Esophagus muscularis mucosa (tissue), 4 donors: ENCODE data around the gene STARD13. TPM values are rescaled to one million over a fixed set of nuclear protein-coding genes. Genes with fewer than 3 reads are reported as not detected.

Experiments used
- DNase-seq: peaks from one replicate; pipeline ENCODE4 v3.0.0-alpha.2; 2017; ENCODE audit errors: extremely low spot score
- H3K27ac ChIP-seq, 4 donors: fragments of 200-600 bp; sonication (generic); replicated peaks in 1 of 4; 1 replicate in 3 of 4; 2 replicates in 1 of 4; pipeline ENCODE4 v1.5.1; 2016 to 2019; ENCODE audit warnings: mild to moderate bottlenecking in 1 of 4
- H3K27me3 ChIP-seq, 4 donors: fragments of 200-600 bp; sonication (generic); one replicate each; pipeline versions ENCODE4 v1.5.1 to v1.6.0; 2016 to 2019
- H3K36me3 ChIP-seq, 4 donors: fragments of 200-600 bp; sonication (generic); one replicate each; pipeline ENCODE4 v1.5.1; 2016 to 2019
- H3K4me1 ChIP-seq, 4 donors: fragments of 200-600 bp; sonication (generic); one replicate each; pipeline ENCODE4 v1.5.1; 2016 to 2019
- H3K4me3 ChIP-seq, 4 donors: fragments of 200-600 bp; sonication (generic); 1 replicate in 2 of 4; 2 replicates in 2 of 4; pipeline ENCODE4 v1.5.1; 2016 to 2019; ENCODE audit warnings: mild to moderate bottlenecking in 4 of 4, moderate library complexity in 1 of 4
- H3K9me3 ChIP-seq, 4 donors: fragments of 200-600 bp; sonication (generic); 1 replicate in 3 of 4; 2 replicates in 1 of 4; pipeline ENCODE4 v1.5.1; 2016 to 2019
- EP300 ChIP-seq: sonication (generic); formaldehyde crosslinking; IDR thresholded peaks from one replicate; pipeline ENCODE4 v1.6.1; 2017; ENCODE audit warnings: antibody characterized with exemption
- POLR2A ChIP-seq: fragments of 450-650 bp; IDR thresholded peaks from one replicate; pipeline ENCODE4 v1.6.1; 2017; ENCODE audit warnings: antibody characterized with exemption, moderate library complexity, mild to moderate bottlenecking, low read depth
- POLR2AphosphoS5 ChIP-seq, 2 donors: sonication (generic); formaldehyde crosslinking; IDR thresholded peaks; one replicate each; pipeline ENCODE4 v1.6.1; 2017; ENCODE audit warnings: antibody characterized with exemption in 2 of 2
- WGBS: methylation state at CpG from one replicate; pipeline ENCODE4 v1.1.5; 2018; 5-methylcytosine and 5-hydroxymethylcytosine counted together
- intact Hi-C: fragments of 100-400 bp; cut with DNase I; formaldehyde crosslinking; loops from one replicate; pipeline ENCODE4 v1.15.1; 2023
- total RNA-seq, 4 donors: library from RNA; depleted of rRNA; stranded (reverse); fragments of >200 nt; gene quantifications; one replicate each; pipeline versions ENCODE4 v1.1.0 to v1.2.1, GENCODE V29; 2016
- TF ChIP-seq, protein P1 (sequence below), 3 experiments: fragments of 200-600 bp in 2 of 3; fragments of 450-650 bp in 1 of 3; sonication (generic) in 2 of 3; IDR thresholded peaks; one replicate each; pipeline ENCODE4 v1.5.1; 2017 to 2019; ENCODE audit warnings: antibody characterized with exemption in 3 of 3, mild to moderate bottlenecking in 2 of 3, moderate library complexity in 1 of 3

STARD13 gene
- total RNA-seq, 4 donors from 2014 or later = 44.9 to 59.2 (median 56.2) TPM

GRCh38 chr13:33116321-33117010 lies 169.1 kb downstream of the STARD13 start:
- Histone ChIP-seq H3K36me3 (peaks cover 5 to 97% (median 59%) of the 10 kb centered on the region in 4 donors), H3K27me3 (no peaks in the 10 kb centered on the region), H3K9me3 (no peaks in the 10 kb centered on the region), H3K4me3 (no peak overlapping the region), H3K4me1 (peaks cover 13 to 71% (median 63%) of the 10 kb centered on the region in 4 donors), H3K27ac (peak overlapping the region in 3 of 4 donors; percentile 21 to 73 (median 71))
- WGBS = 90% methylated on average over 2 of the region's 2 CpGs
- no peak for TF ChIP-seq POLR2A
- TF ChIP-seq, protein P1, sequence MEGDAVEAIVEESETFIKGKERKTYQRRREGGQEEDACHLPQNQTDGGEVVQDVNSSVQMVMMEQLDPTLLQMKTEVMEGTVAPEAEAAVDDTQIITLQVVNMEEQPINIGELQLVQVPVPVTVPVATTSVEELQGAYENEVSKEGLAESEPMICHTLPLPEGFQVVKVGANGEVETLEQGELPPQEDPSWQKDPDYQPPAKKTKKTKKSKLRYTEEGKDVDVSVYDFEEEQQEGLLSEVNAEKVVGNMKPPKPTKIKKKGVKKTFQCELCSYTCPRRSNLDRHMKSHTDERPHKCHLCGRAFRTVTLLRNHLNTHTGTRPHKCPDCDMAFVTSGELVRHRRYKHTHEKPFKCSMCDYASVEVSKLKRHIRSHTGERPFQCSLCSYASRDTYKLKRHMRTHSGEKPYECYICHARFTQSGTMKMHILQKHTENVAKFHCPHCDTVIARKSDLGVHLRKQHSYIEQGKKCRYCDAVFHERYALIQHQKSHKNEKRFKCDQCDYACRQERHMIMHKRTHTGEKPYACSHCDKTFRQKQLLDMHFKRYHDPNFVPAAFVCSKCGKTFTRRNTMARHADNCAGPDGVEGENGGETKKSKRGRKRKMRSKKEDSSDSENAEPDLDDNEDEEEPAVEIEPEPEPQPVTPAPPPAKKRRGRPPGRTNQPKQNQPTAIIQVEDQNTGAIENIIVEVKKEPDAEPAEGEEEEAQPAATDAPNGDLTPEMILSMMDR (IDR thresholded peaks at IDR 0.05) = no peak
- TF ChIP-seq POLR2AphosphoS5 (IDR thresholded peaks at IDR 0.05) = no peak
- TF ChIP-seq EP300 = no peak
- DNase-seq = no peak
- intact Hi-C loops = no loop called here

DNA sequence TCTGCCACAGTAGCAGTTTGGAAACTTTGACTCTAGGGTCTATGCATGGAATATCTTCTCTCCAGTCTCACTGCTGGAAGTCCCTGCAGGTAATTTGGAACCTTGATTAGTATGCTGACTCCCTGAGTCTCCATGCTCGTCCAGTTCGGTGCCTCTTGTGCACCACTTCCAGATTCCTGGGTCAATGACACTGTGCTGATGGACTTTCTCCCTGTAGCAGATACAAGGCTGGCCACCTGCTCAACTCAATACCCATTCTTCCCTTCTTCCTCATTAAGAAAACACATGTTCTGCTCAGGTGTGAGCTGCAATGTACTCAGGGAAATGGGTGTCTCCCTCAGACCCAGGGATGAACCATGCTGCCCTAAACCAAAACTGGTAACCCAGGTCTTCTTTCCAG lies 170.3 kb downstream of the STARD13 start:
- no peak for DNase-seq
- H3K36me3 ChIP-seq = peaks cover 5 to 98% (median 60%) of the 10 kb centered on the region in 4 donors
- no peak for TF ChIP-seq EP300
- no peak for TF ChIP-seq POLR2A
- TF ChIP-seq, protein P1 (IDR thresholded peaks at IDR 0.05) = no peak
- no peak for TF ChIP-seq POLR2AphosphoS5 (IDR thresholded peaks at IDR 0.05)
- no peak overlapping the region for H3K4me3 ChIP-seq
- H3K9me3 ChIP-seq = no peaks in the 10 kb centered on the region
- 96% methylated on average over 2 of the region's 2 CpGs for WGBS
- peaks cover 25 to 73% (median 67%) of the 10 kb centered on the region in 4 donors for H3K4me1 ChIP-seq
- intact Hi-C loops = no loop called here
- peak overlapping the region; percentile 37 to 76 (median 72) for H3K27ac ChIP-seq
- no peaks in the 10 kb centered on the region for H3K27me3 ChIP-seq

DNA sequence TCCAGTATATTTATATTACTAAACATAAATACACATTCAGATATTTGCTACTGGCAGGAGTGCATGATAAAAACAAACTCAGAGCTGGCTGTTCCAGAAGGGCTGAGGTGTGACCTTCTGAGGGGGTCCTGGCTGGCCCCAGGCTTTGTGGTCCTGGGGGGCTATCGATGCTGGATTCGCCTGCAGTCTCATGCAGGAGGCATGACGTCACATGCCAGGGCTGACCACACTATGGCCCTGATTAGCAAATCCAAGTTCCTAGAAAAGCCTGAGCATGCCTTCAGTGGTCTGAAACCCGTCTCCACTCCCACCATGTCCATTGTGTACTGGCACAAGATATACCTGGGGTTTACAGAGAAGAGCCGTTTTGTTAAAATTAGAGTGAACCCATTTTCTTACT lies 171.4 kb downstream of the STARD13 start:
- peaks cover 5 to 98% (median 59%) of the 10 kb centered on the region in 4 donors for H3K36me3 ChIP-seq
- H3K27me3 ChIP-seq = no peaks in the 10 kb centered on the region
- peak overlapping the region; percentile 71 to 78 (median 74) for H3K27ac ChIP-seq
- no peak for DNase-seq
- H3K4me1 ChIP-seq = peaks cover 36 to 73% (median 67%) of the 10 kb centered on the region in 4 donors
- no peak for TF ChIP-seq POLR2AphosphoS5 (IDR thresholded peaks at IDR 0.05)
- TF ChIP-seq, protein P1 (IDR thresholded peaks at IDR 0.05) = no peak
- no peak for TF ChIP-seq EP300
- no peak for TF ChIP-seq POLR2A
- H3K4me3 ChIP-seq = no peak overlapping the region
- no peaks in the 10 kb centered on the region for H3K9me3 ChIP-seq
- 67% methylated on average over 4 of the region's 5 CpGs for WGBS
- intact Hi-C loops = no loop called here

- Histone ChIP-seq H3K4me1 (peaks cover 47 to 82% (median 77%) of the 10 kb centered on the region in 4 donors), H3K9me3 (no peaks in the 10 kb centered on the region), H3K27ac (peak overlapping the region; percentile 71 to 78 (median 74)), H3K4me3 (no peak overlapping the region), H3K27me3 (no peaks in the 10 kb centered on the region), H3K36me3 (peaks cover 5 to 98% (median 53%) of the 10 kb centered on the region in 4 donors)
- intact Hi-C loops = no loop called here
- TF ChIP-seq EP300 (no peak), POLR2AphosphoS5 (IDR thresholded peaks at IDR 0.05) (peak in 1 of 2 donors; percentile 9)
- no peak for DNase-seq
- 68% methylated on average over 12 of the region's 12 CpGs for WGBS
Observed at GRCh38 chr13:33112766-33113165, 172.8 kb downstream of the STARD13 start.

DNA sequence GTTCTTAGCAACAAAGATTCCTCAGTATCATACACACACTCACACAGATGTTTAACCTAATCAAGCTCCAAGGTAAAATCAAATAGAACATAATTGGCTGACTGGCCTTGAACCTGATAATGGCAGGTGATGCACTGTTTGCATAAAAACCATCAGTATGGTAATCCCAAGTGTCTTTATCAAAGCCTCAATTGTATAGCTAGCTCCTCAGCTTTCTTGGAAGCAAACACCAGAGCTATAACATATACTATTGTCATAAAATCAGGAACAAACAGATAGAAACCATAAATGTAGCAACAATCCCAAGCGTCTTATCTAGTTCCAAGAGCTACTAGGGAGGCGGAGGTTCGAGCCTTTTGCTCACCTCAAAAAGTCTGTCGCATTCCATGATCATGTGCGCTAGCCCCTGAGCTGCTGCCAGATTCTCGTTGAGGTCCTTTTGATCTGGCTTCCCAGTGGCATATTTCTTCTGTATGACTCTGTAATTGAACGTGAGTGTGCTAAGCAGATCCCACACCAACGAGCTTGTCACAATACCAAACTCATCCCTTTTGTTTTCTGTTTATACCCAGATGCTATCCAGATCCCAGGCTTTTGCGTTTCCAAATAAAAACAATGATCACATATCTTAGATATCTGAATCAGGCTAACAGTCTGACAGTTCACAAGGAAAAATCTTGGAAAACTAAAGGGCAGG lies 174.0 kb downstream of the STARD13 start:
- H3K4me1 ChIP-seq = peaks cover 57 to 94% (median 89%) of the 10 kb centered on the region in 4 donors
- TF ChIP-seq POLR2A (no peak), EP300 (no peak), POLR2AphosphoS5 (IDR thresholded peaks at IDR 0.05) (peak; percentile 11 to 20)
- TF ChIP-seq, protein P1 (IDR thresholded peaks at IDR 0.05) = no peak
- H3K4me3 ChIP-seq = no peak overlapping the region
- peak overlapping the region; percentile 71 to 78 (median 74) for H3K27ac ChIP-seq
- H3K9me3 ChIP-seq = no peaks in the 10 kb centered on the region
- no peaks in the 10 kb centered on the region for H3K27me3 ChIP-seq
- peaks cover under 1 to 98% (median 49%) of the 10 kb centered on the region in 4 donors for H3K36me3 ChIP-seq
- 30% methylated on average over 9 of the region's 9 CpGs for WGBS
- no peak for DNase-seq
- intact Hi-C loops = no loop called here
